ENCODE measurements around the gene ELL.

ELL gene

GRCh38 chr19:18504886-18505610, 16.8 kb downstream of the ELL start:
- no peak for DNase-seq (ENCODE audit: low read depth)

GRCh38 chr19:18503971-18504885, 17.6 kb downstream of the ELL start:
- no peak for DNase-seq (ENCODE audit: low read depth)

- no peak for DNase-seq (ENCODE audit: low read depth)
Observed at GRCh38 chr19:18503337-18503970, 18.4 kb downstream of the ELL start.

GRCh38 chr19:18502638-18503294, 19.1 kb downstream of the ELL start:
- no peak for DNase-seq (ENCODE audit: low read depth)

- DNase-seq (ENCODE audit: low read depth): no peak
Observed at GRCh38 chr19:18502246-18502637, 19.6 kb downstream of the ELL start.

GRCh38 chr19:18501832-18502231, 20.0 kb downstream of the ELL start:
- no peak for DNase-seq (ENCODE audit: low read depth)

GRCh38 chr19:18501351-18501750, 20.5 kb downstream of the ELL start:
- no peak for DNase-seq (ENCODE audit: low read depth)

- no peak for DNase-seq (ENCODE audit: low read depth)
Observed at GRCh38 chr19:18500799-18501198, 21.1 kb downstream of the ELL start.

GRCh38 chr19:18500376-18500775, 21.5 kb downstream of the ELL start:
- no peak for DNase-seq (ENCODE audit: low read depth)

- no peak for DNase-seq (ENCODE audit: low read depth)
Observed at GRCh38 chr19:18499055-18499775, 22.7 kb downstream of the ELL start.

GRCh38 chr19:18496980-18497256, 25.0 kb downstream of the ELL start:
- DNase-seq (ENCODE audit: low read depth): no peak

GRCh38 chr19:18496167-18496979, 25.5 kb downstream of the ELL start:
- peak; percentile 78 for DNase-seq (ENCODE audit: low read depth)

GRCh38 chr19:18495204-18495911, 26.5 kb downstream of the ELL start:
- DNase-seq (ENCODE audit: low read depth): no peak

GRCh38 chr19:18494267-18494607, 27.6 kb downstream of the ELL start:
- DNase-seq (ENCODE audit: low read depth): peak; percentile 7

GRCh38 chr19:18493440-18494266, 28.2 kb downstream of the ELL start:
- DNase-seq (ENCODE audit: low read depth): no peak

GRCh38 chr19:18491995-18492953, 29.6 kb downstream of the ELL start:
- no peak for DNase-seq (ENCODE audit: low read depth)

GRCh38 chr19:18490728-18491127, 31.1 kb downstream of the ELL start:
- no peak for DNase-seq (ENCODE audit: low read depth)

- no peak for DNase-seq (ENCODE audit: low read depth)
Observed at GRCh38 chr19:18489627-18490184, 32.2 kb downstream of the ELL start.
